Measurements from ENCODE around the gene RITA1. TPM values are rescaled to one million over a fixed set of nuclear protein-coding genes. Genes with fewer than 3 reads are reported as not detected.

The RITA1 gene
- total and polyA plus RNA-seq, 3 donors from 2014 or later = 14.3 to 22.1 (median 20.9) TPM

DNA sequence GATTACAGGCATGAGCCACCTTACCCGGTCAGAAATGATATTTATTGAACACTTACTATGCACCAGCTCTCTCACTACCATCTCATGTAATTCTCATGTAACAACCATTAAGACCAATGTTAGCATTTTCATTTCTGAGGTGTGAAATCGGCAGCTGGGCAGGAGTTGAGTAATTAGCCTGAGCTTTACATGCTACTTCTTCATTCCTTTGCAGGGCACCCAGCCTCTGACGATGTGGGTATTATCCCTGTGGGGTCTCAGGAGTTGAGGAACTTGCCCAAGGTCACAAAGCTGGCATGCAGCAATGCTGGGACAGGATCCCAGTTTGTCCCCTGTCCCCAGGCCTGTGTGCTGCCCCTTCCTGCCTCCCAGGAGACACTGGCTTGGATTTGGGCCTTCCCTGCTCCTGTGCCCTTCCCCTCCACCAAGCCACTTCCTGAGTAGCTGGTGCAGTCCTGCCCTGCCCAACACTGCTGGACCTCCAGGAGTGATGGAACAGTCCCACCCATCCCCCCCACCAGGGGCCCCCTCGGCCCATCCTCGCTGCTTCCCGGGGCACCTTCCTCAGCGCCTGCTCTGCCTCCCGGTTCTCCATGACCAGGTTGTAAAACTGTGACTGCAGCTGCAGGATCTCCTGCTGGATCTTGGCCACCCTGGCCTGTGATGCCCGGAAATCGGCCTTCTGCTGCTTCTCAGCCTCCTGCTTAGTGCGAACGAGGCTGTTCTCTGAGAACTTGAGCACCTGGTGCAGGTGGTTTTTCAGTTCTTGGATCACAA, 14.7 kb downstream of the RITA1 start:
- H3K27me3 ChIP-seq = no peaks in the 10 kb centered on the region
- intact Hi-C loops (cut with DNase I; ENCODE audit: low total_unique reads) = no loop called here
- H3K27ac ChIP-seq = no peak overlapping the region
- peaks cover 22% of the 10 kb centered on the region for H3K4me1 ChIP-seq
- H3K4me3 ChIP-seq = no peak overlapping the region
- no peaks in the 10 kb centered on the region for H3K9me3 ChIP-seq
- WGBS, 2 donors = 87 to 93% methylated on average over 8 to 12 of the region's 12 CpGs
- TF ChIP-seq, protein P1, sequence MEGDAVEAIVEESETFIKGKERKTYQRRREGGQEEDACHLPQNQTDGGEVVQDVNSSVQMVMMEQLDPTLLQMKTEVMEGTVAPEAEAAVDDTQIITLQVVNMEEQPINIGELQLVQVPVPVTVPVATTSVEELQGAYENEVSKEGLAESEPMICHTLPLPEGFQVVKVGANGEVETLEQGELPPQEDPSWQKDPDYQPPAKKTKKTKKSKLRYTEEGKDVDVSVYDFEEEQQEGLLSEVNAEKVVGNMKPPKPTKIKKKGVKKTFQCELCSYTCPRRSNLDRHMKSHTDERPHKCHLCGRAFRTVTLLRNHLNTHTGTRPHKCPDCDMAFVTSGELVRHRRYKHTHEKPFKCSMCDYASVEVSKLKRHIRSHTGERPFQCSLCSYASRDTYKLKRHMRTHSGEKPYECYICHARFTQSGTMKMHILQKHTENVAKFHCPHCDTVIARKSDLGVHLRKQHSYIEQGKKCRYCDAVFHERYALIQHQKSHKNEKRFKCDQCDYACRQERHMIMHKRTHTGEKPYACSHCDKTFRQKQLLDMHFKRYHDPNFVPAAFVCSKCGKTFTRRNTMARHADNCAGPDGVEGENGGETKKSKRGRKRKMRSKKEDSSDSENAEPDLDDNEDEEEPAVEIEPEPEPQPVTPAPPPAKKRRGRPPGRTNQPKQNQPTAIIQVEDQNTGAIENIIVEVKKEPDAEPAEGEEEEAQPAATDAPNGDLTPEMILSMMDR (IDR thresholded peaks at IDR 0.05) = no peak
- TF ChIP-seq POLR2A (IDR thresholded peaks at IDR 0.05) = no peak
- H3K36me3 ChIP-seq (ENCODE audit: low read depth, missing control alignments) = no peaks in the 10 kb centered on the region
- DNase-seq = no peak

GRCh38 chr12:113201187-113202177, 16.0 kb downstream of the RITA1 start:
- H3K27ac ChIP-seq = no peak overlapping the region
- TF ChIP-seq POLR2A (IDR thresholded peaks at IDR 0.05) = no peak
- H3K4me1 ChIP-seq = peaks cover 23% of the 10 kb centered on the region
- no peaks in the 10 kb centered on the region for H3K27me3 ChIP-seq
- no peaks in the 10 kb centered on the region for H3K9me3 ChIP-seq
- no peak for DNase-seq
- no peaks in the 10 kb centered on the region for H3K36me3 ChIP-seq (ENCODE audit: low read depth, missing control alignments)
- no peak overlapping the region for H3K4me3 ChIP-seq
- WGBS, 2 donors = 70 to 71% methylated on average over 5 to 14 of the region's 14 CpGs
- intact Hi-C loops (cut with DNase I; ENCODE audit: low total_unique reads) = no loop called here

GRCh38 chr12:113202300-113203075, 17.0 kb downstream of the RITA1 start:
- no peak for DNase-seq
- WGBS, 2 donors = 91 to 97% methylated on average over 4 of the region's 4 CpGs
- Histone ChIP-seq H3K4me3 (no peak overlapping the region), H3K27ac (no peak overlapping the region), H3K27me3 (no peaks in the 10 kb centered on the region), H3K36me3 (ENCODE audit: low read depth, missing control alignments) (no peaks in the 10 kb centered on the region), H3K4me1 (peaks cover 23% of the 10 kb centered on the region), H3K9me3 (no peaks in the 10 kb centered on the region)
- intact Hi-C loops (cut with DNase I; ENCODE audit: low total_unique reads) = no loop called here
- no peak for TF ChIP-seq POLR2A (IDR thresholded peaks at IDR 0.05)
- TF ChIP-seq, protein P1 (IDR thresholded peaks at IDR 0.05) = no peak

- DNase-seq = no peak
- Histone ChIP-seq H3K36me3 (ENCODE audit: low read depth, missing control alignments) (no peaks in the 10 kb centered on the region), H3K4me1 (peaks cover 23% of the 10 kb centered on the region), H3K9me3 (no peaks in the 10 kb centered on the region), H3K27me3 (no peaks in the 10 kb centered on the region), H3K27ac (peak overlapping the region in 1 of 2 donors; percentile 8), H3K4me3 (no peak overlapping the region)
- intact Hi-C loops (cut with DNase I; ENCODE audit: low total_unique reads) = no loop called here
- TF ChIP-seq, protein P1 (IDR thresholded peaks at IDR 0.05) = no peak
- no peak for TF ChIP-seq POLR2A (IDR thresholded peaks at IDR 0.05)
- 67 to 74% methylated on average over 8 of the region's 8 CpGs for whole genome bisulfite sequencing, 2 donors
Measured at GRCh38 chr12:113203852-113204760, 18.6 kb downstream of the RITA1 start.

Measured in testis (tissue), 3 donors.